Loucy (cell line): ENCODE results near the gene MYH3.

ENCODE experiments used
- EZH2phosphoT487 ChIP-seq: fragments of 200-600 bp; IDR thresholded peaks from 2 replicates; pipeline ENCODE4 v1.6.1; 2018; ENCODE audit warnings: antibody characterized with exemption, mild to moderate bottlenecking, moderate library complexity, borderline replicate concordance
- TF ChIP-seq, protein P1 (sequence below): fragments of 200-600 bp; sonication (generic); conservative IDR thresholded peaks from 2 replicates; pipeline ENCODE4 v1.5.1; 2014; ENCODE audit warnings: mild to moderate bottlenecking, antibody characterized with exemption, low read length

DNA sequence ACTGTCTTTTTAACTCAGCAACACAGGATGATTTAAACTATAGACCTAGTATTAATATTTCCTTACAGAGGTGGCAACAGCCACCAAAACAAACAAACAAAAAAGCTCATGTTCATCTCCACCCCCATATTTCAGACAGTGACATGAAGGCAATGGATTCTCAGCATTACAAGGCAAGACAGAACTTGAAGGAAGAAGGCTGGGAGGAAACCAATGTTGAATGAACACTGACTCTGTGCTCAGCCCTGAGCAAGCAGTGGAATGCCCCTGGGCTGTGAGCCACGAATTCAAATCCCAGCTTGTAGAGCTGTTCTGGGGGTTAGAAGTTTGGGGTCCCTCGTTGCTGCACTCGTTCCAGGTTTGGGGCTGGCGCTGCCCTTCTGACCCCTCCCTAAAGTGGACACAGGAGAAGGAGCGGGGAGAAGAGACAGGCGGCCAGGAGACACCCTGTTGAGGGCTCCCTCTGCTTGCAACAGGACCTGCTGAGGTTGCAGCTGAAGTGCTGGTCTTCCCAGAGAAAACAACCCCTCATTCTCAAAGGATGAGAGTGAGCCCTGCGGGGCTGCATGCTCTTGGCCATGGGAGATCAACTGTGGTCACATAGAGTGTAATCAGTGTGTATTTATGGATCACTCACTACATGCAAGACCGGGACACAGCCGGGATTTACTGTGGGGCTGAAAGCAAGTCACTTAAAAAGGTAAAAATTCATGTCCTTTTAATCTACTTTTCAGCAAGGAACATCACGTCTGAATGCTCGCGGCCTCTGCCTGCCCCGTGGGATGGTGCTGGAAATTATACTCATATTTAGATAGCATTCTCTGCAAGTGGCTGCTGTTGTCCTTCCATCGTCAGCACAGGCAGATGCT is 34.3 kb downstream of the MYH3 start:
- TF ChIP-seq, protein P1, sequence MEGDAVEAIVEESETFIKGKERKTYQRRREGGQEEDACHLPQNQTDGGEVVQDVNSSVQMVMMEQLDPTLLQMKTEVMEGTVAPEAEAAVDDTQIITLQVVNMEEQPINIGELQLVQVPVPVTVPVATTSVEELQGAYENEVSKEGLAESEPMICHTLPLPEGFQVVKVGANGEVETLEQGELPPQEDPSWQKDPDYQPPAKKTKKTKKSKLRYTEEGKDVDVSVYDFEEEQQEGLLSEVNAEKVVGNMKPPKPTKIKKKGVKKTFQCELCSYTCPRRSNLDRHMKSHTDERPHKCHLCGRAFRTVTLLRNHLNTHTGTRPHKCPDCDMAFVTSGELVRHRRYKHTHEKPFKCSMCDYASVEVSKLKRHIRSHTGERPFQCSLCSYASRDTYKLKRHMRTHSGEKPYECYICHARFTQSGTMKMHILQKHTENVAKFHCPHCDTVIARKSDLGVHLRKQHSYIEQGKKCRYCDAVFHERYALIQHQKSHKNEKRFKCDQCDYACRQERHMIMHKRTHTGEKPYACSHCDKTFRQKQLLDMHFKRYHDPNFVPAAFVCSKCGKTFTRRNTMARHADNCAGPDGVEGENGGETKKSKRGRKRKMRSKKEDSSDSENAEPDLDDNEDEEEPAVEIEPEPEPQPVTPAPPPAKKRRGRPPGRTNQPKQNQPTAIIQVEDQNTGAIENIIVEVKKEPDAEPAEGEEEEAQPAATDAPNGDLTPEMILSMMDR = no peak
- no peak for TF ChIP-seq EZH2phosphoT487
